GM18873 (cell line): ENCODE data around the gene SLC35D1.

Source experiments
- ATAC-seq: cut with Tn5 transposase; IDR thresholded peaks from one replicate; pipeline ENCODE4 v1.9.1; 2021; ENCODE audit warnings: mild to moderate bottlenecking, moderate library complexity, moderate number of reproducible peaks; ENCODE audit not compliant: unreplicated experiment, low FRiP score

SLC35D1 gene

GRCh38 chr1:67051196-67051595, 2.8 kb downstream of the SLC35D1 start:
- no peak for ATAC-seq

- ATAC-seq: no peak
Observed at GRCh38 chr1:67044631-67045270, 9.2 kb downstream of the SLC35D1 start.

- ATAC-seq: no peak
Observed at GRCh38 chr1:67043366-67043765, 10.6 kb downstream of the SLC35D1 start.

- no peak for ATAC-seq
Observed at GRCh38 chr1:67041841-67042503, 12.0 kb downstream of the SLC35D1 start.

GRCh38 chr1:67040405-67040804, 13.5 kb downstream of the SLC35D1 start:
- no peak for ATAC-seq

- no peak for ATAC-seq
Observed at GRCh38 chr1:67031859-67032247, 22.1 kb downstream of the SLC35D1 start.

GRCh38 chr1:67031121-67031858, 22.7 kb downstream of the SLC35D1 start:
- no peak for ATAC-seq

- ATAC-seq: no peak
Observed at GRCh38 chr1:67029472-67029871, 24.5 kb downstream of the SLC35D1 start.

- no peak for ATAC-seq
Observed at GRCh38 chr1:67020765-67021164, 33.2 kb downstream of the SLC35D1 start.

- ATAC-seq: no peak
Observed at GRCh38 chr1:67020304-67020703, 33.6 kb downstream of the SLC35D1 start.

GRCh38 chr1:67019600-67020136, 34.3 kb downstream of the SLC35D1 start:
- ATAC-seq: no peak

- ATAC-seq: no peak
Observed at GRCh38 chr1:67019121-67019520, 34.8 kb downstream of the SLC35D1 start.

- ATAC-seq: no peak
Observed at GRCh38 chr1:67018574-67018973, 35.4 kb downstream of the SLC35D1 start.

- ATAC-seq: no peak
Observed at GRCh38 chr1:67013573-67013972, 40.4 kb downstream of the SLC35D1 start.

GRCh38 chr1:67009792-67010191, 44.2 kb downstream of the SLC35D1 start:
- no peak for ATAC-seq

GRCh38 chr1:67005068-67005467, 48.9 kb downstream of the SLC35D1 start:
- no peak for ATAC-seq

GRCh38 chr1:67004176-67004575, 49.8 kb downstream of the SLC35D1 start:
- ATAC-seq: no peak

- ATAC-seq: no peak
Observed at GRCh38 chr1:67001682-67002425, 52.1 kb downstream of the SLC35D1 start.

- no peak for ATAC-seq
Observed at GRCh38 chr1:66999640-67000400, 54.1 kb downstream of the SLC35D1 start.

GRCh38 chr1:66998972-66999371, 55.0 kb downstream of the SLC35D1 start:
- no peak for ATAC-seq
